K562 (cell line): ENCODE measurements around the gene SERPINB12.

Source experiments
- PKNOX1 ChIP-seq: fragments of 450-650 bp; IDR thresholded peaks from 2 replicates; pipeline ENCODE4 v1.6.1; 2016
- ZNF280B ChIP-seq: fragments of 250-450 bp; sonication (Bioruptor Pico); IDR thresholded peaks from 2 replicates; pipeline ENCODE4 v1.5.1; 2021; ENCODE audit warnings: mild to moderate bottlenecking

- TF ChIP-seq ZNF280B (CRISPR knock-in tag): no peak
- no peak for TF ChIP-seq PKNOX1
Observed at GRCh38 chr18:63552581-63552980, 10.4 kb downstream of the SERPINB12 start.
